Hematopoietic multipotent progenitor cell (in vitro differentiated cells): ENCODE measurements around the gene FAM98A. TPM values are rescaled to one million over a fixed set of nuclear protein-coding genes. Genes with fewer than 3 reads are reported as not detected.

Source experiments
- DNase-seq, 3 donors: peaks; one replicate each; pipeline ENCODE4 v3.0.0-alpha.2; 2011 to 2015; ENCODE audit warnings: low read depth in 2 of 3, low spot score in 2 of 3
- total RNA-seq: library from RNA; depleted of rRNA; stranded (reverse); fragments of >200 nt; gene quantifications from one replicate; pipeline ENCODE4 v1.2.3, GENCODE V29; 2012

The FAM98A gene
- total RNA-seq, 1 donor, result 3.5 TPM

DNA sequence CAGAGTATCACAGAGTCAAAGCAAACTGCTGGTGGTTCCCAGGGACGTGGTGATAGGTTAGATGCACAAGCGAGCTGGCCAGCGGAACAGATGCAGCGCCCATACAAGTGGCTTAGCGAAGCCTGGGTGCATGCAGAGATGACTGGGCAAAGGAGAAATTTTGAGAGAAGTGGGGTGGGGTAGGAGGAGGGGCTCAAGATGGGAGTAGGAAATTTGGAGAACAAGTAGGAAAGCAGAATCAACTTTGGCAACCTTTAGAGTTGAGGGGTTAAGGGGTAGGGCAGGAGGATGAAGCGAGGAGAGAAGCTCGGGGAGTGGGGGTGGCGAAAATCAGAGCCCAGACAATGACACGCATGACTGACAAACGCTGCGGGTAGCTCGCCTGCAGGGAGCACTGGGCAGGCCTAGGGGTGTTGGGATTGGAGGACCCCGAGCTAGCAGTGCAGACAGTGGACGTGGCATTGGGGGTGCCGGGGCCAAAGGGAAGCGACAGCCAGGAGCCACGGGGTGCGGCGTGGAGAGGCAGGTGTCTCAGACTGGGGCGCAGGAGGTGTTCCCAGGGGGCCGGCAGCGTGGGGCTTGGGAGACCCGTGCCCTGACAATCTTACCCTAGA lies 431 bp downstream of the FAM98A start:
- peak in 2 of 3 donors; percentile 32 to 61 for DNase-seq

DNA sequence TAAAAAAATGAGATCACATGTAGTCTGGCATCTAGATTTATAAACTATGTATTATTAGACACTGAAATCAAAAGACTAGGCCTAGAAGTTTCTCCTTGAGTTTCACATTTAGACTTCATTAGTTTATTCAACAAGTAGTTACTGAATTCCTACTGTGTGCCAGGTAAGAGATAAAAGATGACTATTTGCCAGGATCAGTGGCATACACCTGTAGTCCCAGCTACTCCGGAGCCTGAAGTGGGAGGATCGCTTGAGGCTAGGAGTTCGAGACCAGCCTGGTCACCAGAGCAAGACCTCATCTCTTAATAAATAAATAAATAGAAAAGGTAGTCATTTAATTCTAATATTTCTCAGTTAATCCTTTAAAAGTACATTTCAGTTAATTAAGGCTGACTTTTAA lies 2.1 kb downstream of the FAM98A start:
- DNase-seq, result no peak

DNA sequence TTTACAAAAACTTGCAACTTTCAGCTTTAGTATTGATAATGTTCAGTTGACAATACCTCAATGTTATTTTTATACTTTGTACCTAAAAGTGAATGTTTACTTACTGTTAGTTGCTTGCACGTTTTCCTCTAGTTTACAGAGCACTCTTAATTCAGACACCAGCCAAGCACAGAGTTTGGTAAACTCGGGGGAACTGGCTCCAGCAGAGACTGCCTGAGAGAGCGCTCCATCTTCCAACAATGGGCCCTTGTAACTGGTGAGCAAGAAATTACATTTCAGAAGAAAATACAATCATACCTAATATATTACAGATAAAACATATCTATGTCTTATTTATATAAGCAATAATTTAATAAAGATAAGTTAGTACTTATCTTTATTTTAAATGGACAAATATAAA lies 3.7 kb downstream of the FAM98A start:
- no peak for DNase-seq

DNA sequence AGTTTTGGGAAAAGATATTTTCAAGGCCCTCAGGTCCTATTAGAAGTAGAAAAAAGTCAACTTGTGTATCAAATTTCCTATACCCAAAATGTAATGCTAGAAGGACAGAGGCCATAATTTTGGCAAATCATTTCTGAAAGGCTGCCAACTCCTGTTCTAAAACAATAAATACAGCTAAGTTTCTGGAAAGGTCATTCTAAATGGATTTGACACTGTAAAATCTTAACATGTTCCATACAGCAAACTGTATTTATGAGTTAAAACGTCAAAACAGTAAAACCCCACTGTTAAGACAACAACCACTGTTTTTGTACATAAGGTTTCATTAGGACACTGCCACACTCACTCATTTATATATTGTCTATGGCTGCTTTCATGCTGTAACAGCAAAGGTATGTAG lies 9.7 kb downstream of the FAM98A start:
- no peak for DNase-seq

DNA sequence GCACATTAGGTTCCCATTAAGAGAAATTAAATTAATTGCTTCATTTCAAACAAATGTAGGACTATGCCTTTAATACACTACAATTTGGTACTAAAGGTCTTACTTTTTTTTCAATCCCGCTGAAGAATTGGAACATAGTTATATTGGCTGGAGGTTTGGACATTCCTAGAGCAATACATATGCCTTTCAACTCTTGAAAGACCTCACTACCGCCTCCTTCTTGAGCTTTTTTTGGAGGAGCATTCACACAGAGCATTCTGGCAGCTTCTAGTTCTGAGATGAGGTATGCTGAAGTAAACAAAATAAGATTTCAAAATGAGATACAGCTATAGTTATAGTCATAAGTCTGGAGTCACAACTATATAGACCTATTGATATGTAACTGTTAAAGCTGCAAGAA lies 10.9 kb downstream of the FAM98A start:
- no peak for DNase-seq

- DNase-seq, result no peak
These were observed 12.3 kb downstream of the FAM98A start for GRCh38 chr2:33586766-33587165.

GRCh38 chr2:33583194-33583938 lies 15.7 kb downstream of the FAM98A start:
- DNase-seq, result peak in 2 of 3 donors; percentile 55 to 81

- peak in 1 of 3 donors; percentile 32 for DNase-seq
These were observed 17.2 kb downstream of the FAM98A start for GRCh38 chr2:33581872-33582271.

- DNase-seq, result no peak
These were observed 19.9 kb downstream of the FAM98A start for GRCh38 chr2:33579227-33579626.

- no peak for DNase-seq
These were observed 21.4 kb downstream of the FAM98A start for GRCh38 chr2:33577668-33578067.

GRCh38 chr2:33577084-33577483 lies 22.0 kb downstream of the FAM98A start:
- DNase-seq, result no peak

- no peak for DNase-seq
These were observed 25.4 kb downstream of the FAM98A start for GRCh38 chr2:33573657-33574056.

GRCh38 chr2:33570681-33571080 lies 28.4 kb downstream of the FAM98A start:
- no peak for DNase-seq

DNA sequence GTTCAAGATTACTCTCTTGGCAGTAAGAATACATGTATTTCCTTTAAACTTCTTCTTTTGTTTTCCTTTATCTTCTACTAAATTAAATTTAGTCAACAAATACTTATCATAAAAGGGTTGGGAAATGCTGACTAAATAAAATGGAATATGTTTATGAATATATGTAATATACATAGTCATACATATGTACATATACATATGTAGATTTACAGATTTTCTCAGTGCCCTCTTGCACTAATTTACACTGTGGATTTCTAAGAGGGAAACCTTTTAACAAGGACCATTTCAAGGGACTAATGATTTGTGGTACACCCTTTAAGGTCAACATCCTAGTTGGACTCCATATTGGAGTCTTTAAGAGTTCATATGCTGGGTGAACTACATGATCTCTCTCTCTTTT lies 37.2 kb downstream of the FAM98A start:
- DNase-seq, result no peak

DNA sequence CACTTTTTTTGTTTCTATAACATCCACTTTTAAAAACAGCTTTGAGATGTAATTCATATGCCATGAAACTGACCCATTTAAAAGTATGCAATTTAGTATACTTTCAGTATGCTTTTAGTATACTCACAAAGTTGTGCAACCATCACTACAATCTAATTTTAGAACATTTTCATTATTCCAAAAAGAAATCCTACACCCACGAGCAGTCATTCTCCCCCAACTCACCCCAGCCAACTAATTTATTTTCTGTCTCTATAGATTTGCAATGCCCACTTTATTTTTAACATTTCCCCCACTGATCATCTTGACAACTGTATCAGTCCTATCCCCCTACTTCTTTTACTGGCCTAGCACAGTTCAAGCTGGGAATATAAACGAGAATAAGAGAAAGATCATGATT lies 39.1 kb downstream of the FAM98A start:
- no peak for DNase-seq

DNA sequence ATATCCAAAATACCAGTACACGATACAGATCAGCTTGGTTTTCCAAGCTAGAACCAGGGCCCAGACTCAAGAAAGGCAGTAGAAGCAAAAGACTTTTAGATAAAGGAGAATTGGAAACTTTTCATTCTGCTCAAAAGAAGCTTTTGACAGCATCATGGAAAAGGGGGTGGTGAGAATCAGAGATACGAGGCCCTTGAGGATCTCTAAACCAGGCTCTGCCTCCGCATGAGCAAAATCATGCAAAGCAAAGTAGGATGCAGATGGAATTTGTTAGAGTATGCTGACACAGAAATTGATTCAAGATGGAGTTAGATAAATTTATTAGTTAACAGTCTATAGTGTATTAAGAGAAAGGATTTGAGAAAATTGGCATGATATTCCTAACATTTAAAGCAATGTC lies 39.8 kb downstream of the FAM98A start:
- DNase-seq, result no peak

GRCh38 chr2:33555681-33556080 lies 43.4 kb downstream of the FAM98A start:
- DNase-seq, result no peak

- DNase-seq, result no peak
These were observed 46.2 kb downstream of the FAM98A start for GRCh38 chr2:33552758-33553461.

DNA sequence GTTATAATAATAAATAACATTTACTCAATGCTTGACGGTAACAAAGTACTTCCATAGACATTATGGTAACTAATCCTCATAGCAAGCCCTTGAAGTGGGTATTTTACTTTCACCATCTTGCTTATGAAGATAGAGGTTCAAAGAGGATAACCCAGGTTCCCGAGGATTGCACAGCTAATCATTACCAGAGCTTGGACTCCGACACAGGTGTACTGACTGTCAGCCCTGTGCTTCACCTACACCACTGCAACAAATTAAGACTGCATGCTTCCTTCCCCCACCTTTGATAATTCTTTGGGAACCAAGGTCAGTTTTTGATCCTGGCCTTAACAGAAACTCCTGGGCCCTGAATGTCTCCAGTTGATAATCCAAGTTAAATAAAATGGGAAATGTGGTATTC lies 48.9 kb downstream of the FAM98A start:
- no peak for DNase-seq

- no peak for DNase-seq
These were observed 57.9 kb downstream of the FAM98A start for GRCh38 chr2:33541243-33541642.

GRCh38 chr2:33535421-33535820 lies 63.7 kb downstream of the FAM98A start:
- DNase-seq, result no peak
